Activated CD4-positive, alpha-beta T cell treated with anti-CD3 and anti-CD28 coated beads, Interleukin-2, amount 50 U/mL, for 48 hours (primary cell): ENCODE data around the gene SLC7A14.

ENCODE experiments used
- DNase-seq, 2 experiments: peaks; one replicate each; pipeline ENCODE4 v3.0.0-alpha.2; 2020

The SLC7A14 gene

GRCh38 chr3:170496026-170496867, 89.6 kb downstream of the SLC7A14 start:
- DNase-seq, result no peak

GRCh38 chr3:170494766-170495165, 91.1 kb downstream of the SLC7A14 start:
- no peak for DNase-seq

- no peak for DNase-seq
Observed at GRCh38 chr3:170493712-170494182, 92.1 kb downstream of the SLC7A14 start.

GRCh38 chr3:170491901-170492300, 94.0 kb downstream of the SLC7A14 start:
- no peak for DNase-seq

GRCh38 chr3:170490828-170491560, 94.9 kb downstream of the SLC7A14 start:
- no peak for DNase-seq

GRCh38 chr3:170488802-170489201, 97.1 kb downstream of the SLC7A14 start:
- DNase-seq, result no peak

GRCh38 chr3:170487031-170487430, 98.8 kb downstream of the SLC7A14 start:
- no peak for DNase-seq

- DNase-seq, result no peak
Observed at GRCh38 chr3:170486398-170486797, 99.5 kb downstream of the SLC7A14 start.

GRCh38 chr3:170485696-170486095, 100.2 kb downstream of the SLC7A14 start:
- no peak for DNase-seq

GRCh38 chr3:170485294-170485693, 100.6 kb downstream of the SLC7A14 start:
- no peak for DNase-seq

GRCh38 chr3:170484869-170485268, 101.0 kb downstream of the SLC7A14 start:
- no peak for DNase-seq

- no peak for DNase-seq
Observed at GRCh38 chr3:170483485-170484262, 102.2 kb downstream of the SLC7A14 start.

- DNase-seq, result no peak
Observed at GRCh38 chr3:170482199-170482598, 103.7 kb downstream of the SLC7A14 start.

- DNase-seq, result no peak
Observed at GRCh38 chr3:170480111-170480510, 105.8 kb downstream of the SLC7A14 start.

- no peak for DNase-seq
Observed at GRCh38 chr3:170477395-170477794, 108.5 kb downstream of the SLC7A14 start.

GRCh38 chr3:170476291-170476690, 109.6 kb downstream of the SLC7A14 start:
- DNase-seq, result no peak

- DNase-seq, result no peak
Observed at GRCh38 chr3:170475092-170475685, 110.7 kb downstream of the SLC7A14 start.

- no peak for DNase-seq
Observed at GRCh38 chr3:170473358-170473757, 112.5 kb downstream of the SLC7A14 start.

GRCh38 chr3:170471149-170471548, 114.7 kb downstream of the SLC7A14 start:
- no peak for DNase-seq

GRCh38 chr3:170470063-170471016, 115.5 kb downstream of the SLC7A14 start:
- no peak for DNase-seq
